ENCODE data around the gene PELO. TPM values are rescaled to one million over a fixed set of nuclear protein-coding genes. Genes with fewer than 3 reads are reported as not detected.

PELO gene
- total RNA-seq, 1 experiment from 2014 or later: 21.5 TPM

- POLR2A ChIA-PET (ENCODE audit: unreplicated experiment): no interaction called here
- TF ChIP-seq EZH2 (IDR thresholded peaks at IDR 0.05; ENCODE audit: low read depth) (no peak), CTCF (conservative IDR thresholded peaks at IDR 0.05) (no peak)
- Histone ChIP-seq H3K79me2 (ENCODE audit: low read depth) (peaks cover 75% of the 10 kb centered on the region), H3K27me3 (ENCODE audit: insufficient read depth, low read depth) (no peaks in the 10 kb centered on the region), H3F3A (ENCODE audit: insufficient read depth, low read depth) (peaks cover 17% of the 10 kb centered on the region; the same call in 1 of the 2 replicates), H3K4me2 (peak overlapping the region; percentile 87), H3K9me2 (ENCODE audit: insufficient read depth) (no peaks in the 10 kb centered on the region), H3K9me3 (ENCODE audit: insufficient read depth, low read depth) (no peaks in the 10 kb centered on the region), H4K20me1 (ENCODE audit: insufficient read depth) (peaks cover 34% of the 10 kb centered on the region), H3K27ac (no peak overlapping the region), H3K4me1 (replicated peaks; ENCODE audit: insufficient read depth) (peaks cover 55% of the 10 kb centered on the region), H2AFZ (no peak overlapping the region), H3K36me3 (ENCODE audit: low read depth) (peaks cover 50% of the 10 kb centered on the region), H3K4me3 (peak overlapping the region; percentile 29; the same call in 1 of the 2 replicates)
- intact Hi-C loops (cut with micrococcal nuclease; ENCODE audit: unreplicated experiment): loop anchor here (5.0 kb wide), 1 partner anchor 113 kb away; no protein-coding TSS in a partner anchor
- DNase-seq: no peak
- BruUV-seq (replicated peaks): no TSS peak
- CTCF ChIA-PET: no interaction called here
Observed at GRCh38 chr5:52804387-52804791, 16.7 kb downstream of the PELO start.

DNA sequence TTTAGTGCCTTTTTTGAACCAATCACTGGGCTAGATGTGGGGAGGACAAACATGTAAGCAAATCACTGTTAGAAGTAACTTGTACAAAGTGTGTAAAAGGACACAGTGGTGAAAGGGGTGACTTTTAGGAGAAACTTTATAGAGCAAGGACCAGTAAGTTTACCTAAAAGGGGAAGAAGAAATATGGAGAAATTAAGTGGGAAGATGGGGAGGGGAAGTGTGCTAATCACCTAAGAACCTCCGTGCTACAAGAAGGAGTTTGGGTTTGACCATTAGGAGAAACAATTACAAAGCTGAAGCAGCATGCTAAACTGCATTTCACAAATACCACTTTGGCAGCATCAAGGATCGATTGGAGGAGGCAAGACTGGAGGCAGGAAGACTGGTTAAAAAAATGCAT is 17.3 kb downstream of the PELO start:
- Histone ChIP-seq H4K20me1 (ENCODE audit: insufficient read depth) (peaks cover 34% of the 10 kb centered on the region), H3F3A (ENCODE audit: insufficient read depth, low read depth) (peaks cover 20% of the 10 kb centered on the region; the same call in 1 of the 2 replicates), H3K27ac (0 out of 2 replicates have a peak overlapping the region, but pooled peaks have one; percentile 8), H3K9me3 (ENCODE audit: insufficient read depth, low read depth) (no peaks in the 10 kb centered on the region), H3K4me1 (replicated peaks; ENCODE audit: insufficient read depth) (peaks cover 61% of the 10 kb centered on the region), H3K9me2 (ENCODE audit: insufficient read depth) (no peaks in the 10 kb centered on the region), H3K79me2 (ENCODE audit: low read depth) (peaks cover 72% of the 10 kb centered on the region), H2AFZ (no peak overlapping the region), H3K4me2 (peak overlapping the region; percentile 87; the same call in 1 of the 2 replicates), H3K36me3 (ENCODE audit: low read depth) (peaks cover 50% of the 10 kb centered on the region), H3K27me3 (ENCODE audit: insufficient read depth, low read depth) (no peaks in the 10 kb centered on the region), H3K4me3 (no peak overlapping the region)
- no peak for DNase-seq
- TF ChIP-seq CTCF (conservative IDR thresholded peaks at IDR 0.05) (no peak), EZH2 (IDR thresholded peaks at IDR 0.05; ENCODE audit: low read depth) (no peak)
- ChIA-PET POLR2A (ENCODE audit: unreplicated experiment) (no interaction called here), CTCF (no interaction called here)
- intact Hi-C loops (cut with micrococcal nuclease; ENCODE audit: unreplicated experiment): loop anchor here (5.0 kb wide), 1 partner anchor 112 kb away; no protein-coding TSS in a partner anchor
- no TSS peak for BruUV-seq (replicated peaks)

GRCh38 chr5:52805615-52806014 is 17.9 kb downstream of the PELO start:
- intact Hi-C loops (cut with micrococcal nuclease; ENCODE audit: unreplicated experiment): no loop called here
- Histone ChIP-seq H3K36me3 (ENCODE audit: low read depth) (peaks cover 50% of the 10 kb centered on the region), H3K27ac (0 out of 2 replicates have a peak overlapping the region, but pooled peaks have one; percentile 8), H3K4me3 (no peak overlapping the region), H3K4me2 (no peak overlapping the region), H3K27me3 (ENCODE audit: insufficient read depth, low read depth) (no peaks in the 10 kb centered on the region), H3K79me2 (ENCODE audit: low read depth) (peaks cover 66% of the 10 kb centered on the region), H3K9me3 (ENCODE audit: insufficient read depth, low read depth) (no peaks in the 10 kb centered on the region), H3K4me1 (replicated peaks; ENCODE audit: insufficient read depth) (peaks cover 67% of the 10 kb centered on the region), H4K20me1 (ENCODE audit: insufficient read depth) (peaks cover 34% of the 10 kb centered on the region), H2AFZ (no peak overlapping the region), H3K9me2 (ENCODE audit: insufficient read depth) (no peaks in the 10 kb centered on the region), H3F3A (ENCODE audit: insufficient read depth, low read depth) (peaks cover 20% of the 10 kb centered on the region; the same call in 1 of the 2 replicates)
- ChIA-PET POLR2A (ENCODE audit: unreplicated experiment) (interaction anchor here (0.7 kb wide), 1 partner anchor 27 kb away, joined by 3 read pairs; no protein-coding TSS in a partner anchor), CTCF (no interaction called here)
- no peak for TF ChIP-seq EZH2 (IDR thresholded peaks at IDR 0.05; ENCODE audit: low read depth)
- no peak for TF ChIP-seq CTCF (conservative IDR thresholded peaks at IDR 0.05)
- DNase-seq: no peak
- no TSS peak for BruUV-seq (replicated peaks)

Data from PC-9 (cell line).